Activated CD8-positive, alpha-beta memory T cell treated with anti-CD3 and anti-CD28 coated beads, Interleukin-2, amount 50 U/mL, for 24 hours (primary cell): Measurements from ENCODE around the gene ZWINT.

ENCODE experiments used
- DNase-seq: peaks from one replicate; pipeline ENCODE4 v3.0.0-alpha.2; 2020; ENCODE audit errors: extremely low read depth

Gene ZWINT, protein sequence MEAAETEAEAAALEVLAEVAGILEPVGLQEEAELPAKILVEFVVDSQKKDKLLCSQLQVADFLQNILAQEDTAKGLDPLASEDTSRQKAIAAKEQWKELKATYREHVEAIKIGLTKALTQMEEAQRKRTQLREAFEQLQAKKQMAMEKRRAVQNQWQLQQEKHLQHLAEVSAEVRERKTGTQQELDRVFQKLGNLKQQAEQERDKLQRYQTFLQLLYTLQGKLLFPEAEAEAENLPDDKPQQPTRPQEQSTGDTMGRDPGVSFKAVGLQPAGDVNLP

DNA sequence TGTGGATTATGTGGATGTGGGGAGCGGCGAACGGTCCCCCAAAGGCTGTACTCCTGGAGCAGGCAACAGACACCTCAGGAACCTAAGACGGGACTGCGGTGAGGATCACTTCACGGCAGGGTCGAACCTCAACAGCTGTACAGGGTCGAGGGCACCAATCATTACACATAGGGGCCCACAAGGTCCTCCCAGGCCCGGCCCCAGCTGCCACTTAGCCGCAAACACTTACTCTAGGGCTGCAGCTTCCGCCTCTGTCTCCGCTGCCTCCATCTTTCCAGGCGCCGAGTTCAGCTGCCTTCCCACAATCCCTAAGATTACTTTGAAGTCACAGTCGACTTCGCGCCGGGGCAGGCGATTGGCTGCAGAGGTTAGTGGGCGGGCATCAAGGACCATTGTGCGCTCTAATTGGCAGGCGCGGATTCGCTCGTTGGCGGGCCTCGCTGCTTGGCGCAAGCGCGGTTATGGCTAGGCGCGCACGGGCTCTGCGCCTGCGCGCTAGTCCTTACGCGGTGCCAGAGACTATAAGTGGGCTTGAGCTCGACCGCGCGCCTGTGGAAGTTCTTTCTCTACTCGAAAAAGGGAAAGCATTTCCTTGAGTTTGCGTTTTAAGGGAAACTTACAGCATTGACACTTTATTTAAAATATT is at the start of gene ZWINT:
TSS of gene ZWINT (minus strand) at position 293 of the 646 bp plus-strand sequence. CDS start at position 270, 23 bp downstream.
- peak; percentile 83 for DNase-seq

DNA sequence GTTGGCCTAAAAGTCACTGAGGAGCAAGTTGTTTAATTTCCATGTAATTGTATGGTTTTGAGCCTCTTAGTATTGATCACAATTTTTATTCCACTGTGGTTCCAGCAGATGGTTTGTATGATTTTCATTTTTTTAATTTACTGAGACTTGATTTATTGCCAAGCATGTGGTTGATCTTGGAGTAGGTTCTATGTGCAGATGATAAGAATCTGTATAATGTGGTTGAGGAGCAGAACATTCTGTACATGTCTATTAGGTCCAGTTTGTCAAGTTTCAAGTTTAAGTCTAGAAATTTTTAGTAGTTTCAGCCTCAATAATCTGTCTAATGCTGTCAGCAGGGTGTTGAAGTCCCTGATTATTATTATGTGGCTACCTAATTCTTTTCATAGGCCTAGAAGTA is 22.7 kb upstream of the ZWINT start:
- no peak for DNase-seq

DNA sequence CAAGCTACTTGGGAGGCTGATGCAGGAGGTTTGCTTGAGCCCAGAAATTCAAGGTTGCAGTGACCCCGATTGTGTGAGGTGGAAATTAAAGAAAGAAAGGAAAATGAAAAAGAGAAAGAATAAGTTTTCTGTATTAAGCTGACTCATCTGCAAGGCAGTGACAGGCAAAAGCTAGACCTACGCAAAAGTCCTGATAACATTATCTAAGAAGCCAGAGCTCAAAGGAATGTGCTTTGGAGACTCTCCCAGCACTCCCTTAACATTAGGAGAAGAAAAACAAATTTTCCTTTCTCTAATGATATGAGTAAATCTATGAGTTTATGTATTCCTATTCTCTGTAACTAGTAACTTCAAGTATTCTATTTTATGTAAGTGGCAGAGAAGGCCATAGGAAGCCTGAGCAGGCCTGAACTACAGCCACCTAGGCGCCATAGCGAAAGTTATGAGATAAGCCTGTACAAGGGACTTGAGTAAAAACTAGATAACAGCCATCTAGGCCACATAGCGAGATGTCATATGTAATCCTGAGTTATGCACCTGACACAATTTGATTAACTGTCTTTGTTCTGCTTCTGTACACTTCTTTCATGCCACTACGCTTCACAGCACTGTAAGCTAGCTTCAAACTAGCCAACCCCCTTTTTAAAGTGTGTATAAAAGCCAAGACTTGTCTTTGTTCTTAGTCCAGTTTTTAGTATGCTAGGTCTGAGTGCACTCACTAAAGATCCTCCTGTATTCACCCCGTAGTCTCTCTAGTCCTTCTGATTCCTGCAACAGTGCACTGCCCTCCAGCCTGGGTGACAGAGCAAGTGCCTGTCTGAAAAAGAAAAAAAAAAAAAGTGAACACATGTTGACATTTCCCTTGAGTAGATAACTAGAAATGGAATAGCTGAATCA is 9.4 kb upstream of the ZWINT start:
- no peak for DNase-seq

DNA sequence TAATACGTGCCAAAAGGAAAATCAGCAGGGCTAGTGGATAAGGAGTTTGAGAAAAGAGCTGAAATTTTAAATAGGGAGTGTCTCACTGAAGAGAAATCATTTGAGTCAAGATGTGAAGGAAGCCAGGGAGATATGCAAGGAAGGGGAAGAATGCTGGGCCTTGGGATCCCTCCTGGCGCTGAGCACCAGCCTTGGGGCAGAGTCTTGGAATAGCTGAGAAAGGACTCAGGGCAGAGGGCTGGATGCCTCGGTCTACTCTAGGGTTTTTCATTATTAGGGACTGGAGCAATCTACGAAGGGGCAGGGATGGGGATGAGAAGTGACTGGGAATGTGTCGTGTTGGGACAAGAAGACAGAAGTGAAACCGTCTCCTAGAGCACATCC is 484 bp downstream of the ZWINT start:
- DNase-seq, result no peak

DNA sequence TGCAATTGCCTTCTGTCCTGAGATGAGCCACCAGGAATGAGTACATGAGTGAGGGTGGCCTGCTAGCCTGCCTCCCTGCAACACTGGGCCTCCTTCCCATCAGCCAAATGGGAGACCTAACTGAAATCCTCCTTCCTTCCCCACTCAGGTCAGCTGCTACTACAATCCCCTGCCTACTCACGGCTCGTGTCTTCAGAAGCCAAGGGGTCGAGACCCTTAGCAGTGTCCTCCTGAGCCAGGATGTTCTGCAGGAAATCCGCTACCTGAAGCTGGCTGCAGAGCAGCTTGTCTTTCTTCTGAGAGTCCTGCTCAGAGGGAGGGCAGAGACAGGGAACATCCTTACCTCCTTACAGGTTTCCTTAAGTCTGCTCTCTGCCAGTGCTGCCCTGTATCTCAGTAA is 1.2 kb downstream of the ZWINT start:
- no peak for DNase-seq

DNA sequence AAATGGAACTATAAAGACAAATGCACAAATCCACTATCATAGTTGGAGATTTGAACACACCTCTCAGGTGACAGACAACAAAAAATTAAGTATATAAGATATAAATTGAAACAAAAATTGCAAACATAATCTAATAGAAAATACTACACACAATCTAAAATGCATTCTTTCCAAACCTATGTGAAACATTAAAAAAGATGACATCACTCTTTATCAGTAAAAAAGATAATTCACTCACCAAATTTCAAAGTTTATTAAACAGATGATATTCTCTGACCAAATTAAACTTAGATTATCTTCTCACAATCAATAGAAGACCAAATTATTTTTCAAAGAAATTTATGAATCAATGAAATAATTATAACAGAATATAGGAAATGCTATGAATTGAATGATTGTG is 4.0 kb downstream of the ZWINT start:
- no peak for DNase-seq

DNA sequence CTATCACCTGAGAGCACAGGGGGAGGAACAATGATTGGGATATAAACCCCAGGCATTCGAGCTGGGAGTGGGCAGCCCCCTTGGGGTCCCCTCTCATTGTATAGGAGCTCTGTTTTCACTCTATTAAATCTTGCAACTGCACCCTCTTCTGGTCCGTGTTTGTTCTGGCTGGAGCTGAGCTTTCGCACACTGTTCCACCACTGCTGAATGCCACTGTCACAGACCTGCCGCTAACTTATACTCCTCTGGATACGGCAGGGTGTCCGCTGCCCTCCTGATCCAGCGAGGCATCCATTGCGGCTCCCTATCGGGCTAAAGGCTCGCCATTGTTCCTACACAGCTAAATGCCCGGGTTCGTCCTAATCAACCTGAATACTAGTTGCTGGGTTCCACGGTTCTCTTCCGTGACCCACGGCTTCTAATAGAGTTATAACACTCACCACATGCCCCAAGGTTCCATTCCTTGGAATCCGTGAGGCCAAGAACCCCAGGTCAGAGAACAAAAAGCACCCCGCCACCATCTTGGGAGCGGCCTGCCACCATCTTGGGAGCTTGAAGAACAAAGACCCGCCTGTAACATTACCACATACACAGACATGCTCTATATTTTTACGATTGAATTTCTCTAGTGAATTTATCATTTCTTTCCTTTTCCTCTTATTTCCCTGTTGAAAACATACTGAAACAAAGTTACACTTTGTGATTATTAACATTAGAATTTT is 9.0 kb downstream of the ZWINT start:
- no peak for DNase-seq

DNA sequence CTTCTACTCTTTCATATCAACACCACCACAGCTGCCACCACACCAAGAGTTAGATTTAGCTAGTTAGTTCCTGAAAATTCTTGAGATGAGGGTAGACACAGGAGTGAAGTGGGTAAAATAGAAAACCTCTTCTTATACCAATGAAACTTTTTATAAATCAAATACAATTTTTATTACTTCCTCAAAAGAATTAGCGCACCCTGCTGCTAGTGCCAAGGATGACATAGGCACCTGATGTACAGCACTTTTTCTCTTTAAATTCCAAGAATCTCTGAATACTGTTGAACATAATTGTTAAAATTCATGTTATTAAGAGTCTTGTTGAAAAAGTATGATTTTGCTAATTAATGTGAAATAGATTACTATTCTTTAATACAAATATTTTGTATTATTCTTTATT is 11.4 kb downstream of the ZWINT start:
- no peak for DNase-seq

DNA sequence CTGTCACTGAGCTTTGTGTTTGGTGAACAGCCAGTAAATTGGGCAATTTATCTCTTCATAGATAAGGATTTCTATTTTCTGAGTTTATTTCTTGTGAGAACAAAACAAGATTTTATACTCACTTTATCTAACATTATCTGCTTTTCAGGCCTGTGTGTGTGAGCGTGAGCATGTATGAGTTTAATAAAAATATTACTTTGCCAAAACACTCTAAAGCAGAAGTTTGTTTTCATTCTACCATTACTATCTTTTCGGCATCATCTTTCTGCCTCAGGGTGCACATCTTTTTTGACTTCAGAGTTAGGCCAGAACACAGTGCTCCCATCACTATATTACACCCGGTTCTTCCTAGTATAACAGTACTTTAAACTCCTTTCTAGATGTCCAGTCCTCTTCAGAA is 13.0 kb downstream of the ZWINT start:
- no peak for DNase-seq

DNA sequence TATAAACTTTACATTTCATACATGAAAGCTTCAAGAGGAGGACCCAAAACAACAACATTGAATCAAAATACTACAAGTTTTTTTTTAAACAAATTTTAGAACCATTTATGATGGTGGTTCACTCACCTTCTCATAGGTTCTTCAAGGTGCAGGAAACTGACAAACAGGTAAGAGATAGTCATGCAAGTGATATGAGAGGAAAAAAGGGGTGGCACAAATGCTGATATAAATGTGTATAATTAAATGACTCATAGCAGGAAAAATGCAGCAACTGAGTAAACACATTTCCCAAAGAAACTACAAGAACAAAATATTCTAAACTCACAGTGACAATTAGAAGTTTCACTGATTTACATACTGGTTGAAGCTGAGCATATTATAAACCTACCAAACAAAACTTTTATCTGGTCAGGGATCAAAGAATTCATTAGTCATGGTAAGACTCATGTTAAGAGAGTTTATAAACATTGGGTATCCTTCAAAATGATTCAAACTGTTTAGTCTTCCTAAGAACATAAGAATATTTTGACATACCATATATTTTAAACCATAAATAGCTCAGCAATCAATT is 14.1 kb downstream of the ZWINT start:
- DNase-seq, result no peak

DNA sequence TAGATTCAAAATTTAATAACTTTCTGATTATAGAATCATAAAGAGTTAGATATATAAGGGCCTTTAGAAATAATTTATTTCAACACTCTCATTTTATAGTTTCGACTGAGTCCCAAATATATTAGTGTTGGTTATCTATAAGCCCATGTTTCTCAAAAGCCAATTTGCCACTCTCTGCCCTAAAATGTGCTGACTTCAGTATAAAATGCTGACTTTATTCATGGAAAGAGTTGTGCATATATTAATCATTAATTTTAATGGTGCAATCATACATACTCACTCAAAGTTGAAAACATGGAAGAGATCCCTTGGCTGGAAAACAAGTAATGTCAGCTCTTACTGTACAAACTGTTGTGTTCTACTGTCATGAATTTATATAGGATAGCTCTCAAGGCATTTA is 19.4 kb downstream of the ZWINT start:
- DNase-seq, result no peak

DNA sequence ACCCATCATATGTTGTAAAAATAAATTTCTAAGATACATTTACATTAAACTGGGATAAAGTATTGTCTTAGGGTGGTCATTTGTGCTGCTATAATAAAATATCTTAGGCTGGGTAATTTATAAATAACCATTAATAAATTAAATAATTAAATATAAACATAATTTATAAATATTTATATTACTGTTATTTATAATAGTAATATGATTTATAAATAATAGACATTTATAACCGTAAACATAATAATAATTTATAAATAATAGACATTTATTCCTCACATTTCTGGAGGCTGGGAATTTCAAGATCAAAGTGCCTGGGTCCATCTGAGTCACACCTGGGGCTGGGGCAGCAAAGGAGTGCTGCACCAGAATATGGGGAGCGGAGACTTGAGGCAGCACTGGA is 31.1 kb downstream of the ZWINT start:
- no peak for DNase-seq

DNA sequence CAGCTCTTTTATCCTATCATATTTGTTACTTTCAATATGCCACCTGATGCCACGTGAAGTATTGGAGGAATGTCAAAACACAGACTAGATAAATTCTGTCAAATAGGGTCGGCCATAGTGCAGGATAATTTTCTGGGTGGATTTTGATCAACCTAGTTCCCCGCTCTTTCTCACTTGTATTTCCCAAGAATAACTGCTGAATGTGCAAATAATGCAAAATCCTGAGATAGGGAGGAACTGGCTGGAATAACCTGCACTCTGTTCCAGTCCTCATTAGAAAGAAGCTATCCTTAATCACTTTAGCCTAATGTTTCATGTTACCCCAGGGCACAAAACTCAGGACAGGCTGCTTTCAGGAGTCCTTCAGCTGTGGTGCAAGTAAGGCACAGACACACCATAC is 33.9 kb downstream of the ZWINT start:
- no peak for DNase-seq

DNA sequence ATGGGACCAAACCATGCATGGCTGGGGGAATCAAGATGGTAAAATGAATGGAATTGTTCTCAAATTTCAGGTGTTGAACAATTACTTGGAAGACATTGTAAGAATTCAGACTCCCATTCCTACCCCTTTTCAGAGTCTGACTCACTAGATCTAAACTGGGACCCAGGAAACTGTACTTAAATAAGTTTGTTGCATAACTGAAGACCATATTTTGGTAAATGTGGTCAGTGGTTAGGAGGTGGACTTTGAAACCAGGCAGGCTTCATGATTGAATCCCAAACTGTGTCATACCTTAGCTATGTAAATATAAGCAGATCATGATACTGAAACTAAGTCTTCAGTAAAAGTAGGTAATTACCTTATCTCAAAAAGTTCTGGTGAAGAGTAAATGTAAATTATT is 41.7 kb downstream of the ZWINT start:
- no peak for DNase-seq

DNA sequence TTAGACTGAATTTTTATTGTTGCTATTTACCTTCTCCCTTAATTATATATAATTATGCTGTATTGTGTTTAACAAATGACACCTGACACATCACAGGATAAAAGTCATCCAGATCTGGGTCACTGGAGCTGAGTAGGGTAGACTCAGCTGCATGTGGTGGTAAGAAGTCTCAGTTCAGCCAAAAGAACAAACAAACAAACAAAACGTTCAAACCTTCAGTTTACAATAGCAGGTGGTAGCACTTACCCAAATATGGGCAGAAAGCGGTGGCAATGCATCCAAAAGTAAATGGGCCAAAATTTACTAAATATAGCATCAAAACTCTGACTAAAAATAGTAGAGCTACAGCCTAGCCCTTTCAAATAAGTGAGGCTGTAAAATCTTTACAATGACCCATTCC is 42.2 kb downstream of the ZWINT start:
- DNase-seq, result no peak

DNA sequence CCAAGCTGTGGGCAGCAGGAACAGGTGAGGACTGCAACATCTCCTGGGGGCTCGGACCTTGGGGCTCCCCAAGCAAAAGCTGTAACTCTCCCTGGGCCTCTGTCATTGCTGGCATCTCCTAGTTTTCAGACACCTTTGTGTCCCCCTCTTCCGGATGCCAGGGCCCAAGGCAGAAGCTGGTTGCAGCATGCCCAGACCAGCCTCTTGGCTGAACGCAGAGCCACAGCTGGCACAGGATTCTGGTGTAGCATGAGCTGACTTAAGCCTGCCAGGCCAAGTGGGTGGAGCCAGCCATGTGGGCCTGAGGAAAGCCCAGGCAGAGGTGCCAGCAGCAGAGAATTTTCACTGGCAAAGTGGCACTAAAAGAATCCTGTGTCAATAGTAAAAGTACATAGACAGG is 43.5 kb downstream of the ZWINT start:
- DNase-seq, result no peak

DNA sequence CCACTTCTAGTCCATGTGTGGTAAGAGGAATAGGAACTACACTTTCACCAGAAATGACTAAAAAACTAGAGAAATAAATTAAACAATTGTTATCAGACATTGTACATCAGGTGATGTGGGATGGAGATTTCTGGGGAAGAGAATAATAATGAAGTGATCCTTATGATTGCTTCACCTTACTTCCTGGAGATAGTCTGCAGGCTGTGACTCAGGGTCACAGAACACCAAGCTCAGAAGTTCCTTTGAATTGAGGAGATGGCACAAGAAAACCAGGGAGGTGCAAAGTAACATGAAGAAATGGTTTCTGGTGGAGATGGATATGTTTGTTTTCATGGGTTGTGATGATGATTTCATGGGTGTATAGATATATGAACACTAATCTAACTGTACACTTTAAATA is 44.5 kb downstream of the ZWINT start:
- no peak for DNase-seq
